K562 (cell line): ENCODE results near the gene SPPL3.

ENCODE experiments used
- HMG20A ChIP-seq: fragments of 450-650 bp; formaldehyde crosslinking; conservative IDR thresholded peaks from 2 replicates; pipeline ENCODE4 v1.4.0; 2020; ENCODE audit warnings: mild to moderate bottlenecking, mixed read lengths
- MAFF ChIP-seq: IDR thresholded peaks from 2 replicates; pipeline ENCODE4 v1.6.1; 2012; ENCODE audit warnings: low read length, improper control_type of control experiment
- NFXL1 ChIP-seq: fragments of 450-650 bp; formaldehyde crosslinking; IDR thresholded peaks from 2 replicates; pipeline ENCODE4 v1.4.0; 2021; ENCODE audit warnings: mild to moderate bottlenecking
- RCOR1 ChIP-seq, 2 experiments: IDR thresholded peaks; 2 replicates each; pipeline ENCODE4 v1.6.1; 2012; ENCODE audit warnings: low read depth in 2 of 2, low read length in 2 of 2, borderline replicate concordance in 1 of 2, improper control_type of control experiment in 1 of 2
- SIN3A ChIP-seq, 2 experiments: fragments of 150-350 bp in 1 of 2; IDR thresholded peaks; 2 replicates each; pipeline ENCODE4 v1.6.1; 2011 to 2016; ENCODE audit warnings: borderline replicate concordance in 2 of 2, low read depth in 2 of 2, low read length in 2 of 2, mild to moderate bottlenecking in 2 of 2, moderate library complexity in 2 of 2; ENCODE audit not compliant: control insufficient read depth in 1 of 2
- SMARCB1 ChIP-seq: IDR thresholded peaks from 2 replicates; pipeline ENCODE4 v1.6.1; 2011; ENCODE audit warnings: improper control_type of control experiment, low read depth; ENCODE audit not compliant: insufficient read length
- SRSF1 ChIP-seq: fragments of 200-400 bp; formaldehyde crosslinking; IDR thresholded peaks from 2 replicates; pipeline ENCODE4 v1.6.1; 2017; ENCODE audit warnings: mild to moderate bottlenecking, low read depth, low read length, moderate library complexity
- WHSC1 ChIP-seq: IDR thresholded peaks from one replicate; pipeline ENCODE4 v1.6.1; 2012; ENCODE audit warnings: low read length, control low read depth, inconsistent platforms
- TF ChIP-seq, protein P1 (sequence below): fragments of 250-450 bp; sonication (Bioruptor Pico); IDR thresholded peaks from 2 replicates; pipeline ENCODE4 v1.8.0; 2021; ENCODE audit warnings: moderate library complexity, mild to moderate bottlenecking, inconsistent platforms

- no peak for TF ChIP-seq RCOR1 (IDR thresholded peaks at IDR 0.05; ENCODE audit: borderline replicate concordance in 1 of 2, low read depth in 2 of 2, low read length in 2 of 2)
- no peak for TF ChIP-seq SMARCB1
- TF ChIP-seq WHSC1 = no peak
- TF ChIP-seq MAFF = no peak
- TF ChIP-seq, protein P1, sequence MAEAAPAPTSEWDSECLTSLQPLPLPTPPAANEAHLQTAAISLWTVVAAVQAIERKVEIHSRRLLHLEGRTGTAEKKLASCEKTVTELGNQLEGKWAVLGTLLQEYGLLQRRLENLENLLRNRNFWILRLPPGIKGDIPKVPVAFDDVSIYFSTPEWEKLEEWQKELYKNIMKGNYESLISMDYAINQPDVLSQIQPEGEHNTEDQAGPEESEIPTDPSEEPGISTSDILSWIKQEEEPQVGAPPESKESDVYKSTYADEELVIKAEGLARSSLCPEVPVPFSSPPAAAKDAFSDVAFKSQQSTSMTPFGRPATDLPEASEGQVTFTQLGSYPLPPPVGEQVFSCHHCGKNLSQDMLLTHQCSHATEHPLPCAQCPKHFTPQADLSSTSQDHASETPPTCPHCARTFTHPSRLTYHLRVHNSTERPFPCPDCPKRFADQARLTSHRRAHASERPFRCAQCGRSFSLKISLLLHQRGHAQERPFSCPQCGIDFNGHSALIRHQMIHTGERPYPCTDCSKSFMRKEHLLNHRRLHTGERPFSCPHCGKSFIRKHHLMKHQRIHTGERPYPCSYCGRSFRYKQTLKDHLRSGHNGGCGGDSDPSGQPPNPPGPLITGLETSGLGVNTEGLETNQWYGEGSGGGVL (CRISPR knock-in tag) = no peak
- TF ChIP-seq SIN3A (IDR thresholded peaks at IDR 0.05; ENCODE audit: borderline replicate concordance in 2 of 2, control insufficient read depth in 1 of 2, low read depth in 2 of 2, low read length in 2 of 2) = no peak
- TF ChIP-seq HMG20A (CRISPR knock-in tag) = no peak
- TF ChIP-seq NFXL1 (CRISPR knock-in tag) = no peak
- no peak for TF ChIP-seq SRSF1
Measured at GRCh38 chr12:120801146-120801545, 103.0 kb downstream of the SPPL3 start.
